ENCODE data around the gene FAM78A.
"Not testable (repeated sequence)": the region's sequence is repeated elsewhere in the genome, so short reads cannot be mapped to it uniquely, and the experiment has no call there.

Gene FAM78A

GRCh38 chr9:131262327-131263032, 13.8 kb downstream of the FAM78A start:
- no peak for FAIRE-seq

- FAIRE-seq: no peak
These were observed 15.4 kb downstream of the FAM78A start for GRCh38 chr9:131260751-131261452.

DNA sequence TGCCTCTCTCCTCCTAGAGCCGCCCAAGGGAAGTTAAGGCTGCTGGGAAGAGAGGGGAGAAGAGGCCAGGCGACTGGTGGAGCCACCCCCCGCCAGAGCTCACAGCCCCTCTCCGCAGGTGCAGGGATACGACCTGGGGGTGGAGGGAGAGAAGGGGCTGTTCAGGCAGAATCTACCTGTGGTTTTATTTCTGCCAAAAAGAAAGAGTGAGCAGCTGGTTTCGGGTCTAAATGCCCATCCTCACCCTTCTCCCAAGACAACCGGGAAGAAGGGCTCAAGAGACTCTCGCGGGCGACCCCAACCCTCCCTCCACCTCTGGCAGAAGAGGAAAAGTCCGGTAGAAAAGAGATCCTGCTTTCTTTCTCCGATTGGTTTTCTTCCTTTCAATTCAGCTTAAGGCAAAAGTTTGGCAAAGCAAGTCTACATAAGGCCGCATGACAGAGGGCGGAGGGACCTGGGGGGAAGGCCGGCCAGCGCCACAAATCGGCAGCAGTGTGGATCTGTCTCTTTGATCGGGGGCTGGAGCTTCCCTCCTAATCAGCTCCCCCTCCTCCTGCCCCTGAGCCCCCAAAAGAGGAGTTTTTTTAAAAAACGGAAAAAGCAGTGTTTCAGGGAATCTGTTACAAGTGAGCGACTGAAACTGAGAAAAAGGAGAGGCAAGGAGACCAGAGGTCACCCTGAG, 16.3 kb downstream of the FAM78A start:
- no peak for FAIRE-seq

DNA sequence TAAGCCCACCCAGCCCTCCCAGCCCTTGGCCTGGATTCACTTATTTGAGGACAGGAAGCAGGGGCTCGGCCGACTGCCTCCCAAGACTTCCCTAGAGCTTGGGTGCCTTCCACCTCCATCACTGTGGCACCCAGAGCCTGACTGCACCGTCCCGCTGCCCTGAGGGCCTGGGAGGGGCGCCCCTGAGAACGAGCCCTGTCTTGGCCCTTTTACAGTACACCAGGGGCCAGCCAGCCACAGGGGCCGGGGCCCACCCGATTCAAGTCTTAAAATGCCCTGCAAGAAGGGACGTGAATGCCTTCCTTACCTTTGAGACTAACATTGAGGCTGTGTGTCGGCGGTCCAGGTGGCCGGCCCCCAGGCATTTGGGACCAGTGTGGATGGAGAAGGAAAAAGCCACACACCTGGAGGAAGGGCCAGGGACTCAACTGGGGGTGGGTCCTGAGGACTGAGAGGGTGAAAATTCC, 16.8 kb downstream of the FAM78A start:
- no peak for FAIRE-seq

- no peak for FAIRE-seq
These were observed 17.4 kb downstream of the FAM78A start for GRCh38 chr9:131258698-131259431.

DNA sequence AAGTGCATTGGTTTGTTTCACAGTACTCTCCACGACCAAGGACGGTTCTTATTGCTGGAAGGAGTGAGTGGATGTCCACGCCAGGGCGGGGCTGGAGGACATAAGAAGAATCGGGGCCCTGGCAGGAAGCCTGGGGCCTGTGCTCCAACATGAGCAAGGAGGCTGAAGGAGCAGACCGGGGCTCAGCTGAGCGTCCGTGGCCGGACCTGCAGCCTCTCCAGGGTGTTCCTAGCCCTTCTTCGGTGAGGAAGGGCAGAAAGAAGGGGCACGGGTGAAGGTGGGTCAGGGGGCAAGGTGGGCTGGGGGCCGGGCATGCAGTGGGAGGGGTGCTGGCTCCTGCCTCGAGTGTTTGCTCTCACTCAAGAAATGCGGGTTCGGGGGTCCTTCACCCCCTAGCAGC, 18.1 kb downstream of the FAM78A start:
- no peak for FAIRE-seq

- no peak for FAIRE-seq
These were observed 18.9 kb downstream of the FAM78A start for GRCh38 chr9:131257266-131258025.

- no peak for FAIRE-seq
These were observed 20.6 kb downstream of the FAM78A start for GRCh38 chr9:131255676-131256197.

DNA sequence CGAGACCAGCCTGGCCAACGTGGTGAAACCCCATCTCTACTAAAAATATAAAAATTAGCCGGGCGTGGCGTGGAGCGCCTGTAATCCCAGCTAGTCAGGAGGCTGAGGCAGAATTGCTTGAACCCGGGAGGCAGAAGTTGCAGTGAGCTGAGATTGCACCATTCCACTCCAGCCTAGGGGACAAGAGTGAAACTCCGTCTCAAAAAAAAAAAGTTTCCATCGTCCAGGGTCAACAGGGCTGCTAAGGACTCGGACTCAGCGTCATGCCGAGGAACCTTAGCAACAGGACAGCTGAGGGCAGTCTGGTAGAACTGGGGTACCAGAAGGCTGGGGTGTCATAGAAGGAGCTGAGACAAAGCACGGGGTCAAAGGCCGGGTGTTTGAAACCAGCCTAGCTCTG, 21.7 kb downstream of the FAM78A start:
- FAIRE-seq: no peak

- no peak for FAIRE-seq
These were observed 22.3 kb downstream of the FAM78A start for GRCh38 chr9:131253891-131254491.

DNA sequence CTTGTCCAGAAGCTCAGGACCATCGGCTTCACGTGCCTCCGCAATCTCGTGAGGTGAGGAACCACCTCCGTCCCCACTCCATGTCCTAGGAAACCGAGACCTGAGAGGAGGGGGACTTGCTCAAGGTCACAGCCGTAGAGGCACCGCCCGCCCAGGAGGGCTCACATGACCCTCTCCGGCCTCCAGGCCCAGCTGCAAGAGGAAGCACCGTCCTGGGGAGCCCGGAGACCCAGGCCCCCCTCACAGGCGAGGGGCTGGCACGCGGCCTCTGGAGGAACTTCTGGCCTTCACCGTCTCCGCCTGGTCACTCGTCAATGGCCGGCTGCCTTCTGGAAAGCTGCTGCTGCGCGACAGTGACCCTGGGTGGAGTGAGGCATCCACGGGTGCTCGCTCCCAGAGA, 24.2 kb downstream of the FAM78A start:
- no peak for FAIRE-seq

- no peak for FAIRE-seq
These were observed 29.7 kb downstream of the FAM78A start for GRCh38 chr9:131246618-131247017.

GRCh38 chr9:131244331-131244730, 32.0 kb downstream of the FAM78A start:
- not testable (repeated sequence) for FAIRE-seq

GRCh38 chr9:131240047-131240921, 36.0 kb downstream of the FAM78A start:
- FAIRE-seq: no peak

- no peak for FAIRE-seq
These were observed 36.9 kb downstream of the FAM78A start for GRCh38 chr9:131239161-131239975.

DNA sequence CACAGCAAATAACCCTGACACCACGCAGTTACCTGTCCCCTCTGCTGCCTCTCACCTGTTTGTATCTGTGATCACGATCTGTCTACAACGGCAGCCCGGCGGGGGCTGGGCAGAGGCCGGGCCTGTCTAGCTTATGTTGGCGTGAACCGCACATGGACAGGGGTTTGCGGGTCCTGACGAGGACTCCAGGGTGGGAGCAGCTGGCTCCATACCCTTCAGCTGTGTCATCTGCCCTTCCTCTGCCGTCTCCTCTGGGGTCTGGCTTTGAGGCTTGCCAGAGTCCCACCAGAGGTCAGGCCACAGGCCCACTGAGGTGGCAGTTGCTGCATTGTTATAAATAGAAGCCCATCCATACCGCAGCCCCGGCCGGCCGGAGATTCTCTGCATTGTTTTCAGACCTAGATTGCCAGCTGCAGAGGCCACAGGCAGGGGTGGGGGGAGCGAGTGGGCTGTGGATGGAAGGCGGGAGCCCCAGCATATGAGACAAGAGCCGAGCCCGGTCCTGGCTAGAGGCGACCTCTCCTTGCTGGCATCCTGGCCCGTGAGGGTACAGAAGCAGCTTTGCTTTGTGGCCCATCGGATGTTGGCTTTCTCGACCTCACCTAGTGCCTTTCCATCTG, 37.8 kb downstream of the FAM78A start:
- no peak for FAIRE-seq

DNA sequence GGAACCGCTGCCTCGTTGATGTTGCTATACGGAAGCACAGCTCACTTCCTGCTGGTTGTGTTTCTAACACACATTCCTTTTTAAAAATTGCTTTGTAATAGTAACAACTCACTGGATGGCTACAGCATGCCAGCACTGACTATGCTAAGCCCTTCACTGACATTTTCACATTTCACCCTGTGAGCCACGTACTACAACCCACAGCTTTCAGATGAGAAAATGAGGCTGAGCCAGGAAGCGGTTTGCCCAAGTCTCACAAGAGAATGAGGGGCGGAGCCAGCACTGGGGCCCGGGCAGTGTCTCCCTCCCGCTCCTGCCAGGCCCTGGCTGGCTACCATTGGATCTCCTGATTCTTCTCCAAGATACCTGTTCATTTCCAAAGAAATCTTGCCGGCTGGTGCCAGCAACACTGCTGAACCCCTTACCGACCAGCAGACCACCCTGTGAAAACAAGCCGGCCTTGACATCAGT, 38.3 kb downstream of the FAM78A start:
- FAIRE-seq: no peak

DNA sequence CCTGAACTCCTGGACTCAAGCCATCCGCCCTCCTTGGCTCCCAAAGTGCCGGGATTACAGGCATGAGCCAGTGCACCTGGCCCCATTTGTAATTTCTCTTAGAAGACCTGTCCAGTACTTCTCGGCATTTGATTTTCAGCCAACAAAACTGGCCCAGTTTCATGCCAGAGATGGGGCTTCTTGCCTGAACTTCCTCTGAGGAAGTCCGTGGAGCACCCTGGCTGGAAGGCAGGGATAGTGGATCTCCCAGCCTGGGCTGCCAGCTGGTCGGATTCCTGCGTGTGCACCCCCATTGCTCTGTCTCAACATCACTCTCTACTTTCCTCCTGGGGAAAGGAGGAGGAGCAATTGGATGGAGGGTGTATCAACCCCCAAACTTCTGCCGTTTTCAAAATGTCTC, 39.0 kb downstream of the FAM78A start:
- no peak for FAIRE-seq

DNA sequence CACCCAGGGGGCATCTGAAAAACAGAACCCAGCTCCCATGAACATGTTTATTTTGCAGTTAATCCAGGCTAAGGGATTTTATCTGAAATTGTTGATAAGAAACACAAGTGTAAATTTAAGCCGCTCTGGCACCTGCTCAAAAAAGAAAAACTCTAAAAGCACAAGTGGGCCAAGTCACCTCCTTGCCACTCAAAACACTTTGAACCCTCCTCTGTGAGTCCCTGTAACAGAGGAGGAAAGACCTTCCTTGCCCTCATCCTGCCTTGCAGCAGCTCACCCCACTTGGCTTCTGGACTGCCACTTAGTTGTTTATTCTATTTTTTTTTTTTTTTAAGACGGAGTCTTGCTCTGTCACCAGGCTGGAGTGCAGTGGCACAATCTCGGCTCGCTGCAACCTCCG, 39.5 kb downstream of the FAM78A start:
- no peak for FAIRE-seq

All from islet of Langerhans (tissue), 1 donor.